Measurements from ENCODE around the gene PEX5L. TPM values are rescaled to one million over a fixed set of nuclear protein-coding genes. Genes with fewer than 3 reads are reported as not detected.

PEX5L gene
- total and polyA plus RNA-seq, 2 donors (not counting 1 experiment from before 2014, with no cell fraction given), result not detected

GRCh38 chr3:179860275-179861107 is 176.2 kb downstream of the PEX5L start:
- Histone ChIP-seq H3K36me3 (replicated peaks in 1 of 2; ENCODE audit: control extremely low read depth in 1 of 2, control insufficient read depth in 1 of 2, extremely low read depth in 1 of 2, insufficient read depth in 2 of 2, low read length in 1 of 2) (no peaks in the 10 kb centered on the region), H3K4me1 (ENCODE audit: control insufficient read depth in 2 of 2, insufficient read depth in 2 of 2, low read length in 2 of 2) (no peaks in the 10 kb centered on the region), H3K9ac (ENCODE audit: low read length) (no peak overlapping the region), H3K79me2 (ENCODE audit: control insufficient read depth, insufficient read depth, low read length) (no peaks in the 10 kb centered on the region), H3K27ac (ENCODE audit: low read length in 2 of 2) (no peak overlapping the region), H2AFZ (ENCODE audit: insufficient read depth, low read depth, low read length, poor library complexity, severe bottlenecking) (no peak overlapping the region), H3K4me3 (ENCODE audit: control extremely low read depth in 1 of 5, extremely low read depth in 1 of 5, insufficient read depth in 1 of 5, low read depth in 2 of 5, low read length in 4 of 5) (no peak overlapping the region), H3K4me2 (replicated peaks; ENCODE audit: low read depth, low read length, poor library complexity, severe bottlenecking) (no peak overlapping the region), H4K20me1 (ENCODE audit: control insufficient read depth, insufficient read depth, low read length, poor library complexity, severe bottlenecking) (no peaks in the 10 kb centered on the region), H3K9me3 (ENCODE audit: control extremely low read depth in 1 of 3, control insufficient read depth in 2 of 3, insufficient read depth in 1 of 3, low read length in 2 of 3) (no peaks in the 10 kb centered on the region), H3K27me3 (replicated peaks in 1 of 4; ENCODE audit: control extremely low read depth in 1 of 4, control insufficient read depth in 3 of 4, insufficient read depth in 4 of 4, low read length in 3 of 4) (no peaks in the 10 kb centered on the region)
- Mint-ChIP-seq H3K9me3 (ENCODE audit: insufficient read depth) (no peaks in the 10 kb centered on the region), H3K4me3 (no peak overlapping the region), H3K27me3 (peaks cover 2% of the 10 kb centered on the region), H3K27ac (no peak overlapping the region), H3K4me1 (no peaks in the 10 kb centered on the region)
- ChIA-PET CTCF (no interaction called here), POLR2A (no interaction called here)
- WGBS (ENCODE audit: insufficient coverage), result 100% methylated on average over 1 of the region's 11 CpGs
- no peak for DNase-seq
- ATAC-seq (ENCODE audit: low read depth), result no peak
- intact Hi-C loops (cut with micrococcal nuclease), result no loop called here
- TF ChIP-seq CTCF (IDR thresholded peaks at IDR 0.05), result no peak
- TF ChIP-seq EZH2 (IDR thresholded peaks at IDR 0.05; ENCODE audit: borderline replicate concordance, insufficient read depth, low read depth, low read length, poor library complexity, severe bottlenecking), result no peak

GRCh38 chr3:179853176-179853575 is 183.6 kb downstream of the PEX5L start:
- 100% methylated on average over 1 of the region's 2 CpGs for WGBS (ENCODE audit: insufficient coverage)
- Mint-ChIP-seq H3K4me3 (no peak overlapping the region), H3K9me3 (ENCODE audit: insufficient read depth) (no peaks in the 10 kb centered on the region), H3K4me1 (no peaks in the 10 kb centered on the region), H3K27ac (no peak overlapping the region), H3K27me3 (peaks cover 5% of the 10 kb centered on the region)
- Histone ChIP-seq H3K4me1 (ENCODE audit: control insufficient read depth in 2 of 2, insufficient read depth in 2 of 2, low read length in 2 of 2) (no peaks in the 10 kb centered on the region), H3K27ac (ENCODE audit: low read length in 2 of 2) (no peak overlapping the region), H3K27me3 (replicated peaks in 1 of 4; ENCODE audit: control extremely low read depth in 1 of 4, control insufficient read depth in 3 of 4, insufficient read depth in 4 of 4, low read length in 3 of 4) (peaks cover 0 to 3% (median 0%) of the 10 kb centered on the region in 4 experiments), H3K79me2 (ENCODE audit: control insufficient read depth, insufficient read depth, low read length) (no peaks in the 10 kb centered on the region), H4K20me1 (ENCODE audit: control insufficient read depth, insufficient read depth, low read length, poor library complexity, severe bottlenecking) (no peaks in the 10 kb centered on the region), H3K9ac (ENCODE audit: low read length) (no peak overlapping the region), H2AFZ (ENCODE audit: insufficient read depth, low read depth, low read length, poor library complexity, severe bottlenecking) (no peak overlapping the region), H3K4me3 (ENCODE audit: control extremely low read depth in 1 of 5, extremely low read depth in 1 of 5, insufficient read depth in 1 of 5, low read depth in 2 of 5, low read length in 4 of 5) (no peak overlapping the region), H3K4me2 (replicated peaks; ENCODE audit: low read depth, low read length, poor library complexity, severe bottlenecking) (no peak overlapping the region), H3K36me3 (replicated peaks in 1 of 2; ENCODE audit: control extremely low read depth in 1 of 2, control insufficient read depth in 1 of 2, extremely low read depth in 1 of 2, insufficient read depth in 2 of 2, low read length in 1 of 2) (no peaks in the 10 kb centered on the region), H3K9me3 (ENCODE audit: control extremely low read depth in 1 of 3, control insufficient read depth in 2 of 3, insufficient read depth in 1 of 3, low read length in 2 of 3) (no peaks in the 10 kb centered on the region)
- no peak for DNase-seq
- intact Hi-C loops (cut with micrococcal nuclease), result no loop called here
- TF ChIP-seq CTCF (IDR thresholded peaks at IDR 0.05) (no peak), EZH2 (IDR thresholded peaks at IDR 0.05; ENCODE audit: borderline replicate concordance, insufficient read depth, low read depth, low read length, poor library complexity, severe bottlenecking) (no peak)
- ChIA-PET POLR2A (no interaction called here), CTCF (no interaction called here)
- ATAC-seq (ENCODE audit: low read depth), result no peak
